HEK293 (cell line): ENCODE results near the gene ADAM21.
"Not testable (repeated sequence)": the region's sequence is repeated elsewhere in the genome, so short reads cannot be mapped to it uniquely, and the experiment has no call there.

Experiments
- CTCF ChIA-PET: fragments of 350-600 bp; formaldehyde crosslinking; extraction: SDS; loops from one replicate; lab custom pipeline; 2021; ENCODE audit warnings: antibody characterized with exemption; lab: Yijun Ruan, JAX
- POLR2A ChIA-PET: fragments of 300-600 bp; formaldehyde crosslinking; extraction: SDS; loops from one replicate; lab custom pipeline; 2020; ENCODE audit warnings: antibody characterized with exemption, inconsistent platforms; lab: Yijun Ruan, JAX
- H3K27ac ChIP-seq: fragments of 200-500 bp; sonication (Bioruptor generic); 2 replicates; pipeline ENCODE4 v1.5.1; 2014; ENCODE audit warnings: low read depth, low read length, control low read depth, inconsistent platforms; ENCODE audit errors: extremely low read depth
- H3K36me3 ChIP-seq, 2 experiments: fragments of 200-500 bp in 1 of 2; sonication (Bioruptor generic) in 1 of 2; 1 replicate in 1 of 2; 2 replicates in 1 of 2; pipeline ENCODE4 v1.5.1; 2014 to 2017; ENCODE audit warnings: inconsistent platforms in 2 of 2, low read length in 2 of 2; ENCODE audit not compliant: control insufficient read depth in 2 of 2, insufficient read depth in 1 of 2
- H3K4me1 ChIP-seq: fragments of 200-500 bp; sonication (Bioruptor generic); 2 replicates; pipeline ENCODE4 v1.5.1; 2014; ENCODE audit warnings: mild to moderate bottlenecking, low read length, inconsistent platforms; ENCODE audit not compliant: control insufficient read depth, insufficient read depth
- H3K4me3 ChIP-seq: 2 replicates; pipeline ENCODE4 v1.5.1; 2011; ENCODE audit warnings: low read depth, mild to moderate bottlenecking, control low read depth, low read length, moderate library complexity
- H3K9me3 ChIP-seq: fragments of 200-500 bp; sonication (Bioruptor generic); 2 replicates; pipeline ENCODE4 v1.5.1; 2014; ENCODE audit warnings: low read depth, low read length, inconsistent platforms; ENCODE audit not compliant: control insufficient read depth, insufficient read depth
- SETDB1 ChIP-seq: IDR thresholded peaks from one replicate; pipeline ENCODE4 v1.6.1; 2017; ENCODE audit warnings: mild to moderate bottlenecking, low read length, moderate library complexity, mixed read lengths; ENCODE audit not compliant: insufficient read length
- TRIM28 ChIP-seq: IDR thresholded peaks from 2 replicates; pipeline ENCODE4 v1.6.1; 2011; ENCODE audit warnings: low read length, control low read depth, borderline replicate concordance
- ZNF10 ChIP-seq: fragments of 450-650 bp; formaldehyde crosslinking; IDR thresholded peaks from 2 replicates; pipeline ENCODE4 v1.5.1; 2017; ENCODE audit warnings: missing biosample characterization, missing genetic modification characterization
- ZNF169 ChIP-seq: fragments of 450-650 bp; formaldehyde crosslinking; IDR thresholded peaks from 2 replicates; pipeline ENCODE4 v1.5.1; 2016; ENCODE audit warnings: missing biosample characterization, missing genetic modification characterization
- ZNF280C ChIP-seq: fragments of 450-650 bp; formaldehyde crosslinking; IDR thresholded peaks from 2 replicates; pipeline ENCODE4 v1.5.1; 2016; ENCODE audit warnings: missing biosample characterization, missing genetic modification characterization
- ZNF433 ChIP-seq: fragments of 450-650 bp; formaldehyde crosslinking; IDR thresholded peaks from 2 replicates; pipeline ENCODE4 v1.5.1; 2016; ENCODE audit warnings: missing biosample characterization, missing genetic modification characterization, low read depth
- ZSCAN18 ChIP-seq: fragments of 450-650 bp; formaldehyde crosslinking; IDR thresholded peaks from 2 replicates; pipeline ENCODE4 v1.5.1; 2016; ENCODE audit warnings: missing biosample characterization, missing genetic modification characterization

The ADAM21 gene

GRCh38 chr14:70473825-70474224 is 21.9 kb downstream of the ADAM21 start (continued):
- no peak for TF ChIP-seq ZNF280C

GRCh38 chr14:70475459-70475858 is 23.5 kb downstream of the ADAM21 start:
- H3K27ac ChIP-seq, H3K4me3 ChIP-seq, POLR2A ChIA-PET, H3K4me1 ChIP-seq, H3K36me3 ChIP-seq, H3K9me3 ChIP-seq, CTCF ChIA-PET: not testable (repeated sequence)

GRCh38 chr14:70477356-70478105 is 25.6 kb downstream of the ADAM21 start:
- H3K36me3 ChIP-seq, CTCF ChIA-PET, H3K9me3 ChIP-seq, POLR2A ChIA-PET, H3K4me3 ChIP-seq, H3K27ac ChIP-seq, H3K4me1 ChIP-seq: not testable (repeated sequence)

GRCh38 chr14:70489579-70490200 is 37.7 kb downstream of the ADAM21 start:
- POLR2A ChIA-PET: no interaction called here
- Histone ChIP-seq H3K4me3 (no peak overlapping the region), H3K9me3 (no peaks in the 10 kb centered on the region), H3K36me3 (no peaks in the 10 kb centered on the region), H3K27ac (no peak overlapping the region), H3K4me1 (no peaks in the 10 kb centered on the region)
- CTCF ChIA-PET: no interaction called here
- TF ChIP-seq ZNF433 (no peak), ZNF169 (no peak), SETDB1 (peak; percentile 34), ZNF10 (no peak)

- no peaks in the 10 kb centered on the region for H3K36me3 ChIP-seq
- TF ChIP-seq ZNF433 (peak; percentile 100), ZSCAN18 (tag by site-specific recombination) (no peak), TRIM28 (peak; percentile 60; the same call in 1 of the 2 replicates)
Measured at GRCh38 chr14:70498191-70498590, 46.2 kb downstream of the ADAM21 start.

More at GRCh38 chr14:70498191-70498590, 46.2 kb downstream of the ADAM21 start:
- no peak overlapping the region for H3K27ac ChIP-seq
- H3K9me3 ChIP-seq: no peaks in the 10 kb centered on the region
- no peaks in the 10 kb centered on the region for H3K4me1 ChIP-seq
- POLR2A ChIA-PET: no interaction called here
- CTCF ChIA-PET: no interaction called here
- no peak overlapping the region for H3K4me3 ChIP-seq
